ENCODE results near the gene HEBP1. TPM values are rescaled to one million over a fixed set of nuclear protein-coding genes. Genes with fewer than 3 reads are reported as not detected.

The HEBP1 gene
- polyA plus RNA-seq, 1 donor (not counting 4 experiments of a cell fraction or from before 2014, with no cell fraction given) = 24.8 TPM

DNA sequence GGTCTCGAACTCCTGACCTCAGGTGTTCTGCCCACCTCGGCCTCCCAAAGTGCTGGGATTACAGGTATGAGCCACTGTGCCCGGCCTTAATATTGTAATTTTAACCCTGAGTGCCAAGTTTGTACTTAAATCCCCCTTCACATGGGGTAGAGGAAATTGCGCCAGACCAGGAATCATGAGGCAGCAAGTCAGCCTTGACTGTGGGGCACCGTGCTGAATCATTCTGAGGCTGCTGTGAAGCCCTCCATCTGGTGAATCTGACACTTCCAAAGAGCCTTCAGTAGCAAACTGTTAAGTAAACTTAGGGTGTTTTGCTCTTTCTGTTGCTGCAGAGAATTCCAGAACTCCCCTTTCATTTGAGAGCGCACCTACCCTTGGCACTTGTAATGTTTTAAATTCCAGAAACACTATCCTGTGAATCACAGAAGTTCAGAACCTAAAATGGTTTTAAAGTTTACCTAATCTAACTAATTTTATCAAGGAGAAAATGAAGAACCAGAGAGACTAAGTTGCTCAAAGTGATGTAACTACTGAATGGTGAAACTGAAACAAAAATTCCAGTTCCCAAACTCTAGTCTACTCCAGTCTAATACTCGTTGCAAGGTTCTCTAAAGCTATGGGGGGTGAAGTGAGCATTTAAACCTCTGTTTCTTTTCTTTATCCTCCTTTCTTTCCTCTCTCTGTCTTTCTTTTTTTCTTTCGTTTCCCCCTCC, 7.5 kb downstream of the HEBP1 start:
- no peaks in the 10 kb centered on the region for H3K27me3 ChIP-seq (ENCODE audit: control insufficient read depth, extremely low read depth, insufficient read depth, low read length)
- dilution Hi-C loops (cut with MboI; ENCODE audit: extremely low pct_ligation_motif_present, low sequenced_read_pairs) = no loop called here
- no peak overlapping the region for H3K27ac ChIP-seq (ENCODE audit: control insufficient read depth, insufficient read depth, low read length)
- H4K20me1 ChIP-seq (ENCODE audit: control insufficient read depth, extremely low read depth, insufficient read depth, low read length) = no peaks in the 10 kb centered on the region
- DNase-seq (ENCODE audit: low read depth, low spot score) = no peak
- FAIRE-seq = no peak
- H3K9me1 ChIP-seq (ENCODE audit: control insufficient read depth, extremely low read depth, insufficient read depth, low read length) = no peaks in the 10 kb centered on the region
- H2AFZ ChIP-seq (ENCODE audit: control insufficient read depth, low read length) = no peak overlapping the region
- TF ChIP-seq EZH2 (IDR thresholded peaks at IDR 0.05; ENCODE audit: low read length) = no peak
- TF ChIP-seq CTCF (optimal IDR thresholded peaks at IDR 0.05 in 1 of 3, IDR thresholded peaks at IDR 0.05 in 1 of 3, conservative IDR thresholded peaks at IDR 0.05 in 1 of 3; ENCODE audit: extremely low read depth in 1 of 3, insufficient read depth in 2 of 3, low read length in 3 of 3) = no peak
- no peaks in the 10 kb centered on the region for H3K9me3 ChIP-seq (ENCODE audit: control insufficient read depth, low read depth, low read length)
- no peak overlapping the region for H3K4me3 ChIP-seq (ENCODE audit: control insufficient read depth in 2 of 3, extremely low read depth in 1 of 3, insufficient read depth in 2 of 3, low read depth in 1 of 3, low read length in 3 of 3)
- H3K9ac ChIP-seq (ENCODE audit: control insufficient read depth, extremely low read depth, insufficient read depth, low read length) = no peak overlapping the region
- H3K4me1 ChIP-seq (ENCODE audit: control insufficient read depth, extremely low read depth, insufficient read depth, low read length) = peaks cover 2% of the 10 kb centered on the region
- peaks cover 10% of the 10 kb centered on the region for H3K79me2 ChIP-seq (ENCODE audit: control insufficient read depth, insufficient read depth, low read length)
- H3K4me2 ChIP-seq (ENCODE audit: control insufficient read depth, extremely low read depth, insufficient read depth, low read depth, low read length) = no peak overlapping the region
- H3K36me3 ChIP-seq (ENCODE audit: control insufficient read depth in 2 of 2, extremely low read depth in 1 of 2, insufficient read depth in 2 of 2, low read length in 2 of 2) = peaks cover 0 to 3% of the 10 kb centered on the region in 2 experiments

GRCh38 chr12:12990700-12991468, 9.2 kb downstream of the HEBP1 start:
- no peak for TF ChIP-seq EZH2 (IDR thresholded peaks at IDR 0.05; ENCODE audit: low read length)
- no peak for TF ChIP-seq CTCF (optimal IDR thresholded peaks at IDR 0.05 in 1 of 3, IDR thresholded peaks at IDR 0.05 in 1 of 3, conservative IDR thresholded peaks at IDR 0.05 in 1 of 3; ENCODE audit: extremely low read depth in 1 of 3, insufficient read depth in 2 of 3, low read length in 3 of 3)
- peaks cover 8 to 11% of the 10 kb centered on the region in 2 experiments for H3K36me3 ChIP-seq (ENCODE audit: control insufficient read depth in 2 of 2, extremely low read depth in 1 of 2, insufficient read depth in 2 of 2, low read length in 2 of 2)
- FAIRE-seq (no peak), DNase-seq (ENCODE audit: low read depth, low spot score) (no peak)
- H3K4me2 ChIP-seq (ENCODE audit: control insufficient read depth, extremely low read depth, insufficient read depth, low read depth, low read length) = no peak overlapping the region
- H3K27ac ChIP-seq (ENCODE audit: control insufficient read depth, insufficient read depth, low read length) = no peak overlapping the region
- H3K9ac ChIP-seq (ENCODE audit: control insufficient read depth, extremely low read depth, insufficient read depth, low read length) = no peak overlapping the region
- dilution Hi-C loops (cut with MboI; ENCODE audit: extremely low pct_ligation_motif_present, low sequenced_read_pairs) = no loop called here
- H3K79me2 ChIP-seq (ENCODE audit: control insufficient read depth, insufficient read depth, low read length) = peaks cover 7% of the 10 kb centered on the region
- H3K9me3 ChIP-seq (ENCODE audit: control insufficient read depth, low read depth, low read length) = no peaks in the 10 kb centered on the region
- H2AFZ ChIP-seq (ENCODE audit: control insufficient read depth, low read length) = no peak overlapping the region
- no peaks in the 10 kb centered on the region for H3K27me3 ChIP-seq (ENCODE audit: control insufficient read depth, extremely low read depth, insufficient read depth, low read length)
- no peak overlapping the region for H3K4me3 ChIP-seq (ENCODE audit: control insufficient read depth in 2 of 3, extremely low read depth in 1 of 3, insufficient read depth in 2 of 3, low read depth in 1 of 3, low read length in 3 of 3)
- H3K4me1 ChIP-seq (ENCODE audit: control insufficient read depth, extremely low read depth, insufficient read depth, low read length) = no peaks in the 10 kb centered on the region
- no peaks in the 10 kb centered on the region for H3K9me1 ChIP-seq (ENCODE audit: control insufficient read depth, extremely low read depth, insufficient read depth, low read length)
- H4K20me1 ChIP-seq (ENCODE audit: control insufficient read depth, extremely low read depth, insufficient read depth, low read length) = no peaks in the 10 kb centered on the region
